GM12891 (cell line): ENCODE data around the gene CDK14.

Experiments used
- POLR2A ChIP-seq: IDR thresholded peaks from 2 replicates; pipeline ENCODE4 v1.6.1; 2011; ENCODE audit warnings: low read depth, low read length, control low read depth
- POU2F2 ChIP-seq: IDR thresholded peaks from 2 replicates; pipeline ENCODE4 v1.6.1; 2011; ENCODE audit warnings: low read depth, mild to moderate bottlenecking, control low read depth, low read length, moderate library complexity
- TAF1 ChIP-seq: IDR thresholded peaks from 2 replicates; pipeline ENCODE4 v1.6.1; 2011; ENCODE audit warnings: low read depth, low read length, control low read depth

- TF ChIP-seq TAF1 (no peak), POLR2A (no peak), POU2F2 (no peak)
These were observed 125.8 kb downstream of the CDK14 start for GRCh38 chr7:90721869-90722431.
